Sigmoid colon (tissue), 4 donors: Measurements from ENCODE around the gene CREB3.

Experiments
- CTCF ChIP-seq, 4 experiments: fragments of 450-650 bp in 3 of 4; fragments of 200-600 bp in 1 of 4; IDR thresholded peaks; one replicate each; pipeline ENCODE4 v1.5.1; 2016 to 2019; ENCODE audit warnings: antibody characterized with exemption in 4 of 4, mild to moderate bottlenecking in 3 of 4, moderate library complexity in 2 of 4
- POLR2AphosphoS5 ChIP-seq, 4 donors: sonication (generic); formaldehyde crosslinking; IDR thresholded peaks; one replicate each; pipeline ENCODE4 v1.6.1; 2017; ENCODE audit warnings: antibody characterized with exemption in 4 of 4

- TF ChIP-seq CTCF (IDR thresholded peaks at IDR 0.05) (peak; percentile 62 to 83 (median 72)), POLR2AphosphoS5 (IDR thresholded peaks at IDR 0.05) (peak; percentile 52 to 88 (median 76))
Observed at GRCh38 chr9:35729700-35730485, 2.6 kb upstream of the CREB3 start.
